A549 treated with ZK216348 at 1 μM for 4 hours (cell line): ENCODE measurements around the gene FDXACB1. TPM values are rescaled to one million over a fixed set of nuclear protein-coding genes. Genes with fewer than 3 reads are reported as not detected.

Experiments used
- total RNA-seq: library from RNA; stranded (reverse); fragments of 200-300 nt; extraction: Qiagen RNA extraction; gene quantifications from 5 replicates; pipeline ENCODE4 v1.2.3, GENCODE V29; 2022; ENCODE audit warnings: low read depth

FDXACB1 gene, protein sequence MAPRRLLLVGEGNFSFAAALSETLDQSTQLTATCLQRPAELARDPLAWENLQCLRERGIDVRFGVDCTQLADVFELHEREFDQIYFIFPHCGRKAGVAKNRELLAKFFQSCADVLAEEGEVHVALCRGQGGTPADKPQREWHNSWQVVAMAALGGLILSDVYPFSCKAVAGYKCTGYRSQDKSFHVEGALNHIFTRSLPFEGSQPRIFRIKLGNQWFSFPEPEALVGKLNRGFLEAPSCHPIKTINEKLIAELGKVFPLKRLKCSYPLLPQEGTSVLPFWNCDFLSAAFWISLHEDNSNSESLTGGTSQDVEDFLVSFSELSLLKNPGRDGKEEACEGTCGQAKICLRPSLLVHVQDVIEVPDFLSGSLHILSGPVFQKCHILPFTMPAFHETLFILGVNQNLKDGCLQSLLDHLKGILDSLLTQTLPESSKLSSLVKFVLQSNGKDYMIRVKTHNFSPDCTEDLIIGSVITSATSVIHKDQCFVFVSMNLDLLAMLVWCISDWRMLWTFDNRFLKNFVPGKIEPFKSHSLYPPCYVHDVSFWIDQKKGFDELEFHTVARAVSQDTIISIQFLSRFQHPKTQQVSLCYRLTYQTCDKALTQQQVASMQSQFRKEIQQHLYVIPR
- 1.4 to 2.3 TPM (median 1.6 TPM) in 5 replicates for total RNA-seq

DNA sequence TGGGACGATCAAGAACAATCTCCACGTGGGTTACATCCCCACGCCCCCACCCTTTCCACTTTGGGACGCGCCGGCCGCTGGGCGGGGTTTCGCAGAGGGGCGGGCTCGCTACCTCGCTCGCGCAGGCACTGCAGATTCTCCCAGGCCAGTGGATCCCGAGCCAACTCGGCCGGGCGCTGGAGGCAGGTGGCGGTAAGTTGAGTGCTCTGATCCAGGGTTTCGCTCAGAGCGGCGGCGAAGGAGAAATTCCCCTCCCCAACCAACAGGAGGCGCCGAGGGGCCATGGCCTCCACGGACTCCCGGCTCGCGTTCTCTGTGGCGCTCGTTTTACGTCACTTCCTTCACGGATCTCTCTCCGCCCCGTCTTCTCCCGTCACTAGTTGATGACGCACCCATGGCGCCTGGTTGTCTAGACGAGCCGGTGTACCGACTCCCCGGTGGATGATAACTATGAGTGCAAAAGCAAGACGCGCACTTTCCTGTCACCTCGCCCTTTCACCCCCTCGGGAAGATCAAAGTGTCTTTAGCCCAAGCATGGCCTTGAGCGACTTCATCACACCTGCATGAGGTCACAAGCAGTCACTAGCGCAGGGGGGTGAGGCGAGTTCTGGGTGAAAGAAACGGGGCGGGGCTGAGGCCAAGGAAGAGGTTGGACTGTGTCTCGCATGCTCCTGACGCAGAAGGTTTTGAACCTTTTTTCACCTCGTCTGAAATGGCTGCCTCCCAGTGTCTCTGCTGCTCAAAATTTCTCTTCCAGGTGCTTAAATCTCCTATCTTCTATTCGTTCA is at the start of gene FDXACB1, which contains the start of gene CFAP68:
FDXACB1 (minus strand) TSS at position 317 of the 788 bp plus-strand sequence; CDS start at position 284, 33 bp downstream.
CFAP68 (plus strand) TSS at position 693 of the 788 bp plus-strand sequence; CDS start at position 713, 20 bp downstream.

DNA sequence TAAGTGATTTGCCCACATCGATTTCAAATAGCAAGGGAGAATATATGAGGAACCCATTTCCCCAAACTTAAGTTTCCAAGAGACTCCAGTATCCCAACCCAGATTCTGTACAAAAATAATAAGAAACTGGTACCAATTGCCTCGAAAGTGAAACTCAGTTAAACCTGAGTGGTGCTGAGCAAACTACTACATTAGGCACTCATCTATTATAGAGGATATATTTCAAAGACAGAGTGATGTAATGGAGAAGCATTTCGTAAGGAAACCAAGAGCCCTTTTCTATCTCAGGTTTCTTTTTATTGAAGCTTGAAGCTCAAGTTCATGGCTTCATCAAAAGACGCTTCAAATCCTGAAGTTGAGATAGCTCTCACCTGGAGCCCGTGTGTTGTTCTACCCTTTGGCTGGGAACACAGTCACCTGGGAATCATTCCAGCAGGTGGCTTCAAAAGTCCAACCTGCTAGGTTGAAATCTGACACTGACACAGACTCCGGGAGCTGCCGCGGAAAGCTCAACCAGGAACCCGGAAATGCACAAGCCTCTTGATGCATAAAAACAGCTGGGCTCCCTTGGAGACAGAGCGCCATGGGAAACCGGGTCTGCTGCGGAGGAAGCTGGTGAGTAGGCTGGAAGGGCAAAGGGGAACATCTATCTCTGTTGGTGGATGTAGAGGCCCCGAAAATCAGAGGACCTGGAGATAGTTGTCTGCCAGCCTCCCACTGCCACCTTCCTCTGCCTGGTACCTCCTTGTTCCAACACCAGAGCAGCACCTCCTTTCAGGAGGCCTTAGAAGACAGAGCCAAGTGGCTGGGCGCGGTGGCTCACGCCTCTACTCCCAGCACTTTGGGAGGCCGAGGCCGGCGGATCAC is 39.7 kb upstream of the FDXACB1 start, which contains the start of gene C11orf52:
C11orf52 (plus strand) TSS at position 524 of the 867 bp plus-strand sequence; CDS start at position 584, 60 bp downstream.

DNA sequence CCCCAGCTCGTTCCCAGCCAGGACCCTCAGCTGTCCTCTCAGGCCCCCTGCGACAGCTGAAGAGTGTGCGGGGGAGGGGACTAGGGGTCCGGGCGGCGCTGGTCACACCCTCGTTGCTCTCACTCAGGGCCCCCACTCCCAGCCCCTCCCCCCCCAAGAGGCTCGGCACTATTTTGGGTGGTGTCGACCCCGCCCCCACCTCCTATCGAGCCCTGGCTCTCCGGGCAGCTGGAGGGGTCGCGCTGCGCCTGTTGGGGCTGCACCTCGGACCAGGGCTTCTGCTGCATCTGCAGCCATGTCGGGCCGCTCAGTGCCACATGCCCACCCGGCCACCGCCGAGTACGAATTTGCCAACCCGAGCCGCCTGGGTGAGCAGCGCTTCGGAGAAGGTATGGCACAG is 33.6 kb upstream of the FDXACB1 start, which contains the start of gene HSPB2:
HSPB2 (plus strand) TSS at position 200 of the 400 bp plus-strand sequence; CDS start at position 296, 96 bp downstream.

DNA sequence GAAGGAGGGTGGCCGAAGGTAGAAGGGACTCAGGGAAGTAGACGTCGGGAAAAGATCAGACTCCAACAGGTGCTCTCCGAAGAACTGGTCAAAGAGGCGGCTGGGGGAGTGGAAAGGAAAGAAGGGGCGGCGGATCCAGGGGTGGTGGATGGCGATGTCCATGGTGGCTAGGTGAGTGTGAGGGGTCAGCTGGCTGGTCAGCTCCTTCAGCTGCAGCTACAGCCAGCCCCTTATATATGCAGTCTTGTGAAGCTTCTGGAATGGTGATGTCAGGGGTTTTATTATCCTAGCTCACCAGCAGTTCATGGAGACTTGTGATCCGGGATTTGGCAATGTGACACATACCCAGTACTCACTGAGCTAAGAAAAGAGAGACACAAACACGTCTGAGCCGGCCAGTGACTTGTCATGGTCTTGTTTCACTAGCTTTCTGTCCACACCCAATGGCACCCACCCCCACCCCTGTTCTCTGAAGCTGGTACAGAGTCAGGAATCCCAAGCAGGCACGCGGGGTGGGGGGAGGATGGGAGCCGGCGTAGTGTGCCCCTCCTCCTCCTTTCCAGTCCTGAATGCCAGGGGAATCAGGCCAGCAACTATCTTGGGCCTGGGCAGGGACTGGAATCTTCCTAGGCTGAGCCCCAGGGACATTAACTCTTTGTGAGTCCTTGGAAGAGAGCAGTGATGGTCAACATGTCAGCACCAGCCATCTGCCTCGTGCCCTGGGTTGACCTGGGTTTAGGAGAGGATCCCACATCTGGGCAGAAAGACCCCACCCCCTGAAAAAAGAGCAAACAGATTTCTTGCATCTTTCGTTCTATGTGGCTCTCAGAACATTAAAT is 32.8 kb upstream of the FDXACB1 start, which contains the start of gene CRYAB:
CRYAB (minus strand) TSS at position 208 of the 839 bp plus-strand sequence; CDS start at position 162, 46 bp downstream.

DNA sequence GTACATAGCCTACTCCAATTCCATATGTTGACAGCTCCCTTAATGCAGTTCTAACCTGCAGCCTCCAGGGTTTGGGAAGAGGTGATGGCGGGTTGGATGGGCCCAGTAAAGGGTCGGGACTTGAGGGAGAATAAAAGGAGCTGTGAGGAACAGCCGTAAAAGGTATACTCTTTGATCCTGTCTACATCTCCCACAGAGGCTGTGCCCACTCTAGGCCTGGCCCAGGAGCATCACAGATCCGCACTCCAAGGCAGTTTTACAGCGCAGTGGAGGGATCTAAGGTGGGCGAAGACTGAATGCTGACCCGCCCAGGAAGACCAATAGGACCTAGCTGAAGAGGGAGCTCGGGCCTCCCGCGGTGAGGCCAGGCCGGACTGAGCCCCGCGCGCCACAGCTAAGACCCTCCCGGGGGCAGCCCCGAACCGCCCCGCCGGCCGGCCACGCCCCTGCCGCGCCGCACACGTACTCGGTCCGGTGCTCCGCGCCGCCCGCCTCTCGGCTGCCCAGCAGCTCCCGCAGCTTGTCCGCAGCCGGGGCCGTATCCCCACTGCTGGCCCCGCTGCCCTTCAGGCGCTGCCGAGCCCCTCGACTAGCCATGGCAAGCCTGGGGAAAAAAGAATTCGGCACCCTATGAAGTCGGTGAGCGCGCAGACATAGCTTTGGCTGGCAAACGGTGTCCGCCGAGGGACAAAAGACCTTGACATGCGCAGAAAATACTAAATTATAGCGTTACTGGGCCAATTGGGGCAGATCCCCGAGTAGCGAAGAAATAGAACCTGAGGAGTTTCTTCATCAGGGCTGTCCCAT is 7.9 kb downstream of the FDXACB1 start, which contains the start of gene ALG9:
ALG9 (minus strand) TSS at position 696 of the 807 bp plus-strand sequence; CDS start at position 597, 99 bp downstream.

Other genes starting within 250 kb of the FDXACB1 start
- gene PPP2R1B, start 112.8 kb downstream of the FDXACB1 start, total RNA-seq = 14.7 to 20.4 TPM (median 18.1 TPM) in 5 replicates
- gene ALG9, start 7.6 kb downstream of the FDXACB1 start, total RNA-seq = 16.9 to 20.2 TPM (median 18.8 TPM) in 5 replicates
- gene CFAP68, start 376 bp upstream of the FDXACB1 start, total RNA-seq = 30.8 to 38.7 TPM (median 32.5 TPM) in 5 replicates
- gene CRYAB, start 32.6 kb upstream of the FDXACB1 start, total RNA-seq = 6.4 to 15.9 TPM (median 9.5 TPM) in 5 replicates
- not detected in 5 replicates for gene HSPB2, start 33.6 kb upstream of the FDXACB1 start, total RNA-seq
- not detected in 5 replicates for gene C11orf52, start 39.7 kb upstream of the FDXACB1 start, total RNA-seq
- gene DIXDC1, start 58.2 kb upstream of the FDXACB1 start, total RNA-seq = 4.5 to 10.0 TPM (median 7.8 TPM) in 5 replicates
- gene DLAT, start 146.2 kb upstream of the FDXACB1 start, total RNA-seq = 22.0 to 37.2 TPM (median 29.2 TPM) in 5 replicates
- gene PIH1D2, start 194.9 kb upstream of the FDXACB1 start, total RNA-seq = 0.65 to 1.8 TPM (median 1.2 TPM) in 5 replicates
- gene NKAPD1, start 195.1 kb upstream of the FDXACB1 start, total RNA-seq = 14.8 to 26.3 TPM (median 15.3 TPM) in 5 replicates
- 66.5 to 77.3 TPM (median 71.1 TPM) in 5 replicates for gene TIMM8B, start 207.6 kb upstream of the FDXACB1 start, total RNA-seq
- gene SDHD, start 207.7 kb upstream of the FDXACB1 start, total RNA-seq = 65.2 to 71.1 TPM (median 66.1 TPM) in 5 replicates